ENCODE results near the gene PCAT7.

DNA sequence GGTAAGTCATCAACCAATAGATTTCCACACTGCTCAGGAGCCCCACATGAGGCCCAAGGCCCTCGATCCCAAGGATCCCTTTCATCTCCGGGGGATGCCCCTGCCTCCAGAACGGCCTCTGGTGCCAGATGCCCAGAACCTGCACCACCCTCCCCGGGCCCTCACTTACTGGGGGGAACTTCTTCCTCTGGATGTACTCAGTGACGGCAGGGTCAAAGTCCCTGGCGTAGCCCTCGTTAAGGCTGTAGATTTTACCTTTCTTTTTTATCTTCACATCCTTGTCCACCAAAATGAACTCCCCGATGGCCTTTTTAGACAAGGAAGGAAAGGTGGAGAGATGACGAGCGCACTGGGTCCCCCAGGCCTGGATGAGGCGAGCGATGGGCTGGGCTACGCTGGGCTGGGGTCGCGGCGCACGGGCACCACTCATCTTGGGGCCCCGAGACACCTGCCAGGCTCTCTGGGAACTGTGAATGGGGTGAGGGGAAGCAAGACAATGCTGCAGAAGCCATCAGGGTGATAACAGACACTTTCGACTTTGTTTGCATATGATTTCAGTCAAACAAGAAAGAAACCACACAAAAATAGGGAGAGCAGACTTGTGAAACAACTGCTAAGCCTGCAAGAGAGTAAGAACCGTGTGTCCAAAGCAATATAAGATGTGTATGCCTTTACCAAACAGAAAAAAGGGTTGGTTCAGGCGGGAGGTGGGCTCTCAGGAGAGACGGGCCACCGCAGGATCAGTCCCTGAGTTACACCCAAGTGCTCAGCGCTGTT lies 52.0 kb downstream of the PCAT7 start:
- TF ChIP-seq, protein P1, sequence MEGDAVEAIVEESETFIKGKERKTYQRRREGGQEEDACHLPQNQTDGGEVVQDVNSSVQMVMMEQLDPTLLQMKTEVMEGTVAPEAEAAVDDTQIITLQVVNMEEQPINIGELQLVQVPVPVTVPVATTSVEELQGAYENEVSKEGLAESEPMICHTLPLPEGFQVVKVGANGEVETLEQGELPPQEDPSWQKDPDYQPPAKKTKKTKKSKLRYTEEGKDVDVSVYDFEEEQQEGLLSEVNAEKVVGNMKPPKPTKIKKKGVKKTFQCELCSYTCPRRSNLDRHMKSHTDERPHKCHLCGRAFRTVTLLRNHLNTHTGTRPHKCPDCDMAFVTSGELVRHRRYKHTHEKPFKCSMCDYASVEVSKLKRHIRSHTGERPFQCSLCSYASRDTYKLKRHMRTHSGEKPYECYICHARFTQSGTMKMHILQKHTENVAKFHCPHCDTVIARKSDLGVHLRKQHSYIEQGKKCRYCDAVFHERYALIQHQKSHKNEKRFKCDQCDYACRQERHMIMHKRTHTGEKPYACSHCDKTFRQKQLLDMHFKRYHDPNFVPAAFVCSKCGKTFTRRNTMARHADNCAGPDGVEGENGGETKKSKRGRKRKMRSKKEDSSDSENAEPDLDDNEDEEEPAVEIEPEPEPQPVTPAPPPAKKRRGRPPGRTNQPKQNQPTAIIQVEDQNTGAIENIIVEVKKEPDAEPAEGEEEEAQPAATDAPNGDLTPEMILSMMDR (IDR thresholded peaks at IDR 0.05): no peak
- no peak for TF ChIP-seq POLR2A (IDR thresholded peaks at IDR 0.05)
